UCSD-AML1 (cell line): ENCODE data around the gene CYTIP.

Source experiments
- DNase-seq: peaks from one replicate; lab custom pipeline; 2025; ENCODE audit not compliant: unreplicated experiment; lab: John Stamatoyannopoulos, UW

The CYTIP gene

DNA sequence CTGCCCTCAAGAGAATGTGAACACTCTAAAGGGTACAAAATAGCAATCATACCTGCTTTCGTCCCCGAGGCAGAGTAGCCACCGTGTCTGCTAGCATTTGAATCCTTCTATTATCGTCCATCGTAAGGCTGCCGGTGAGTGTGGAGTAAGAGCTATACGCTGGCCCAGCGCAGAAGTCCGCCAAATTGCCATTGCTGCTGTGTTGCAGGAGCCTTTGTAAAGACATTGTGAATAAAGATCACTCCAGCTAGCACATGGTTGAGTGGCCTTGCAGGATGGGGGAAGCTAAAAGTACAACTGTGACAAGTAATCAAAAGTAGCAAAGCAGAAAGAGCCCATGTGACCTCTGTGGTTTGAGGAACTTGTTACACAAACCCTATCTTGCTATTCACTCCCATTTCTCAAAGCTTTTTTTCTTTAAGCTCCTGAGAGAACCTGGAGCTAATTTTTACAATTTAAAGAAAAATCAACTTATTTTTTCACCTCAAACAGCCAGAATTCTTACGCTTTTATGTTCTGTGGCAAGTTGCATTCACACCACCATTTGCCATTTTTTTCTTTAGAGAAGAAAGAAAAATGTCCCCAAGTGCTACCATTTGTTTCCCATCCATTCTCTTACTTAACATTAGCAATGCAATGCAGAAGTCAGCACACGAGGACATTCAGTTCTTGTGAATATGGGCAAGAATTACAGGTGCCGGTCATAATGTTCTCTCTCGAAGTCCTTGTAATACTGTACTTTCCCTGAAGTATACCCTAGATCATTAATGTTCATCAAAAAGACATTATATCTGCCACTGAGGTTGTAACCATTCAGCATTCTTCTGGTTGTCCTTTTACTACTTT is at the start of gene CYTIP:
Gene CYTIP (minus strand): TSS at position 295 of the 846 bp plus-strand sequence. CDS start 69 bp downstream, at position 226.
- DNase-seq = peak; percentile 59

DNA sequence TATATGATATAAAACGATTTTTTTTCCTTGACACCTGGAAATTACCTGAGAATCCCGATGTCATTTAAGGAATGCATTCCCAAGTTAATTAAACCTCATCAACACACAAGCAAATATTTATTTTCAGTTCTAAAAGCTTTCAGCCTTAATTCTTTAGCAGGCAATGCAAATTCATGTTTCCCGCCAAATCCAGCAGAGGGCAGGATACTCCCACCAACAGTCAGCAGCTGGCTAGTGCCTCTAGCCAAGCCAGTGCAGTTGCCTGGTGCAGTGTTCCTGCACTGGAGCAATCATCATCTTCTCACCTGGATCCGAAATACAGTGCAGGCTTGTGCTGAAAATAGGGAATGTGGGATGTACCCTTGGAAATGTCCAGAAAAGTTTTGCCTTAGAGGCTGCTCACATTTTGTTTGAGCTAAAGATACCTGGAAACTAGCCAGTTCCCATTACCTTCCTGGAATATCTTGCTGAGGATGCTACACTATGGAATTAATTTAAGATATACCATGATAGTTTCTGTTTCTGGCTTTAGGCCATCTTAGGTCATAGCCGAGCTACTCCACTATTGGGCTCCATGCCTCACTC is 48.4 kb upstream of the CYTIP start:
- DNase-seq = peak; percentile 41

DNA sequence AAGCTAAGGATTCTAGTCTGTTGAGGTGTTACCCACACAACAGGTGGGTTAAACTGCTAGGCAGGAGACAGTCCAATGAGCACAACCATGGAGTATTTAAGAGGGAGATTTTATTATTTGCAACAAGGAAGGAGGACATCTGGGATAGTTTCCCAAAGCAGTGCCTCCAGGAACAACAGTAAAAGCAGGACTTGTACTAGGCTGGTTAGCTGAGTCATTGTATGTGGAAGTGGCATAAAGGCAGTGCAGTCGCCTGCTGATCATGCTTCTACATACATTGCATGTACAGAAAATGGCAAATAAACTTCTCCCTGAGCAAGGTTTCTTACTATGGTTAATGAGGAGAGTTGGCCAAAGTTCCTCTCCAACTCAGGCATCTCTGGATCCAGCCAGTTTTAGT is 46.1 kb upstream of the CYTIP start:
- DNase-seq = no peak

DNA sequence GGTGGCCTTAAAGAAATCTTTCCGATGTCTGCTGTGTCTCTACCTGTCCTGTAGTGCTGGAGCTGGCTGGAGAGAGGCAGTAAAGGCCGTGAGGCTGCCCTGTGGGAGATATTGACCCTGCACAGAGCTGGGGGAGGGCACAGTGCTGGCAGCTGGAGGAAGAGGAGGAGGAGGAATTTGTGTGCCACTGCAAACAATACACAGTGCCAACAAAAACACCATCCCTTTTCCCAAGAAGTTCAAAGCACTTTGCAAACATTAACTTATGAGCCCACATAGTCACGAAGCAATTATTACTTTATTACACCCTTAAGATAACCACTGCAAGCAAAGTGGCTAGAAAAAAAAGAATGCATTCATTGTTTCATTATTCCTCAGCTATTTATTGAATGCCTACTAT is 45.0 kb upstream of the CYTIP start:
- DNase-seq = no peak

DNA sequence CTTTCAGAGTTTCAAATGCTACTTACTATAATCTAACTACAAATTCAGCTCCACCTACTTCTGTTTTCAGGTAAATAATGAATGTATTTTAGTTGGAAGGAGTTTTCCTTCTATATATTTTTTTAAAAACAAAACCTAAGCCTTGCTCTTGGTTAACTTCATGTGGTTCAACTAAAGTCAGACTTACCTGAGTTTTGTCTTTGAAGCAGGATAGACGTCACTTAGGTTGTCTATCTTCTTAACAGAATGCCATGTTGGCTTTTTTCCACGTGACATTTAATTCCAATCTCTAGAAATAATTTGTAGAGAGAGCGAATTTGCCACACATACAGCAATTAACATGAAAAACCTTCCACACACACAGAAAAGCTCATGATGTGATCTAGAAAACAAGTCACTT is 43.9 kb upstream of the CYTIP start:
- no peak for DNase-seq

DNA sequence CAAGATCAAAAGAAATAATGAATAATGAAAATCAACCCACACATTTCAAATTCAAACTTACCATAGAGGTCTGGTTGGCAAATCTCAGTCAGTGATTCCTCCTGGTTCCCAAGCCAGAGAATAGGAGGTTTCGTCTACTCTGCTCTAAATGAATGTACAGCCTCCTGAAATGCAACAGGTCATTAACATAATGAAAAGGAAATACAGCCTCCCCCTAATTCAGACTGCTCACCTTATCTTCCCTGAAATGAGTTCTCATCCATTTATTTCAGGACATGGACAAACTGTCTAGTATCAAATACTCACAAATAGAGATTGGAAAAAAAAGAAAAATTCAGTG is 43.4 kb upstream of the CYTIP start:
- no peak for DNase-seq

DNA sequence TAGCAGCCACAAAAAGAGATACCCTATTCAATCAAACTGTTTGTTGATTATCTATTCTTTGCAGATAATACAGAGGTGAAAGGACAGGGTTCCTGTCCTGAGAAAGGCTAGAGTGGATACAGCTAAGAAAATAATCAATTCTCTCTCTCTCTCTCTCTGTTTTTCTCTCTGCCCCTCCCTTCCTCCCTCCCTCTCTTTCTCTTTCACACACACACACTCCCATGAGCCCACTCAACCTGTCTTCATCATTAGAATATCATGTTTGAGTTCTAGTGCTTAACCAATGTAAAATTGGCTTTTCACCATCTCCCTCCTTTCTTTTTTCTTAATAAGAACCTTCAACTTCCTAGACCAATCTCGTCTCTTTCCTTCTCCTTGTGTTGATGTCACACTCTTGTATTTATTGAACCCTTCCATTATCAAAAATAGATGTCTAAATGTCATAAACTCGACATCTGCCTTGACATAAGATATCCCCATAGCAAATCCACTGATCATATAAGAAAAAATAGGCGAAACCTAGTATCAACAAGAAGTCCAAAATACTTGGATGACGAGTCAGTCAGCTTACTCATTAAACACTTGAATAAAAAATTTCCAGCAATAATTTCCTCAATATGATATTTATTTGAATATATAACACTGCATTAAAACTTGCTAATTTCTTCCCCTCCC is 42.8 kb upstream of the CYTIP start:
- DNase-seq = no peak

DNA sequence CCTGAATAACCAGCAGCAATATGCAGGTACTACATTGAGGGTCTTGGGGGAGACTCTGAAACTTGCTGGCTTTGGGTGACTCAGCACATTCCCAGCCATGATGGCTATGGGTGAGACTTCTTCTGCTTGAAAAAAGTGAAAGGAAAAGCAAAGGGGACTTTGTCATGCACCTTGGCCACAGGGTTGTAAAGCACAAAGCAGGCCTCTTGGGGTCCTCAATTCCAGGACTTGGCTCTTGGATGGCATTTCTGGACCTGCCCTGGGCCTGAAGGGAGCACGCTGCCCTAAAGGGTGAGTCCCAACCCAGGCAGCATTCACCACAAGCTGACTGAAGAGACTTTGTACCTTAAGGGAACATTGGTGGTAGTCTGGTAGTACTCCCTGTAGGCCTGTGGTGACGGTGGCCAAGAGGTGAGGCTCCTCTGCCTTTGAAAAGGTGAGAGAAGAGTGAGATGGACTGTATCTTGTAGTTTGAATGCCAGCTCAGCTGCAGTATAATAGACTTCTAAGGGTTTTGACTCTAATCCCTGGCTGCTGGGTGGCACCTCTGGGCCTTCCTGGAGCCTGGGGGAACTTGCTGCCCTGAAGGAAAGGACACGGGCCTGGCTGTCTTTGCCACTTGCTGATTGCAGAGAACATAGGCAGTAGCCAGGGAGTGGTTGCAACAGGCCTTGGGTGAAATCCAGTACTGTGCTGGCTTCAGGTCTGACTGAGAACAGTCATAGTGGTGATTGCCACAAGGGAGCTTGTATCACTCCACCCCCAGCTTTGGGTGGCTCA is 36.5 kb upstream of the CYTIP start:
- DNase-seq = no peak

DNA sequence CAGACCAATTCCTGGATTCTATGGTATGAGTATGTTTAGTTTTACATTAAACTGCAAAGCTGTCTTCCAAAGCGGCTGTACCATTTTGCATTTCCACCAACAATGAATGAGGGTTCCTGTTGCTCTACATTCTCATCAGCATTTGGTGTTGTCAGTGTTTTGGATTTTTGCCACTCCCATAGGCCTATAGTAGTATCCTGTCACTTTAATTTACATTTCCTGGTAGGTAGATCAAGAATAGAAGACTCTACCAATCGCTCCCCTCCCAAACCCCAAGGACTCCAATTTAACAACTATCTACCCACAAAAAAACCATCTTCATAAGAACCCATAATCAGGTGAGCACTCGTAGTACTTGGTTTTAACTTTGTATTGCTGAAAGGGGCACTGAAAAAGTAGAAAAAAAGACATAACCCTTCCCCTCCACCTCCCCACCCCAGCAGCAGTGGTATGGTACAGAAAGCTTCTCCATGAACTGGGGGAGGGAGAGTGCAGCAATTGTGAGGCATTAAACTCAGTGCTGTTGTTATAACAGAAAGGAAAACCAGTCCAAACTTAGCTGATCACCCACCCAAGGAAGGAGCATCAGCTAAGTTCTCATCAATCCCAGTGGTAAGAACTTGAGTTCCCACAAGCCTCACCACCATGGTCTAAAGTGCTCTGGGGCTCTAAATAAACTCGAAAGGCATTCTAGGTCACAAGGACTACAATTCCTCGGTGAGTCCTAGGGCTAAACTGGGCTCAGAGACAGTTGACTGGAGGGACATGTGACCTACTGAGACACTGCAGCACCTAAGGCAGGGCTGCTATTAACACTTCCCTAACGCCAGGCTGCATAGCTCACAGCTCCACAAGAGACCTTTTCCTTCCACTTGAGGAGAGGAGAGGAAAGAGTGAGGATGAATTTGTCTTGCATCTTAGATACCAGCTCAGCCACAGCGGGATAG is 35.5 kb upstream of the CYTIP start:
- DNase-seq = peak; percentile 19

DNA sequence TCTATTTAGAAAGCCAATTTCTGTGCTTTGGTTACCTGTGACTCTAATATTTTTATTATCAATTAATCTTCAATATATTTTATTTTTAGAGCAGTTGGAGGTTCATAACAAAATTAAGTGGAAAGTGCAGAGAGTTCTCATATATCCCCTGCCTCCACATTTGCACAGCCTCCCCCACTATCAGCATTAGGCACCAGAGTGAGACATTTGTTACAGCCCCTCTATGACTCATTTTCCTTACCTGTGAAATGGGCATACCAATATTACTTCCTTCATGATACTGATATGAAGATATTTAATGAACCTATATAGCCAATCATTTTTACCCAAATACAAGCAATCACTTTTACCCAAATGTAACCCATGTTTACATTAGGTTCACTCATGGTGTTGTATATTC is 34.0 kb upstream of the CYTIP start:
- DNase-seq = no peak

DNA sequence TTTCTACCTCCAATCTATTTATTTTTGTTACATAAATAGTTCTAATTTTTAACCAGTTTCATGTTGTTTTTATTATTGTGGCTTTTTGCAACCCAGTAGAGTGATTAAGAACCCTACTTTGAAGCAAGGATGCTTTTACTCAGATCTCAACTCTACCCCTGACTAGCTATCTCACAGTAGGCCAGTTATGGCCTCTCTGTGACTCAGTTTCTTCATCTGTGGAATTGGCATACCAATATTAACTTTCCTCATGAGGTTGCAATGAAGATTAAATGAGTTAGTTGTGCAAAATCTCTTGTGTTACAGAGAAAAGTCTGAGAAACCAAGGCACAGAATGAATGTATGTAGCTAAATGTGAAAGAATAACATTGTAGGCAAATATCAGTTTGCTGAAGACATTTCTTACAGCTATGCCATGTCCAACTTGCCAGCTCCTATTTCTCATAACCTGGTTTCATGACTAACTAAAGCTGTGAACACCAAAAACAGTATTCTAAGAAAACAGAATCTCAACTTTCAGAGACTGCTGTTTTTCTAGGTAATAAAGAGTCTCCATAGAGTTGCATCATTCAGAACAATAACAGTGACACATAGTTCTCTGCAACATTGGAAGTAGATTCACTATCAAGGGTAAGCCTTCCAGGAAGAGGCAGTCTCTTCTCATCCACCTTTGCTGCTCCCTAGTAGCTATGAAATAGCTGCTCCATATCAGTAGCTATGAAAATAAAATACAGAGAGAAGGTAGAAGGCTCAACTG is 33.2 kb upstream of the CYTIP start:
- DNase-seq = no peak

DNA sequence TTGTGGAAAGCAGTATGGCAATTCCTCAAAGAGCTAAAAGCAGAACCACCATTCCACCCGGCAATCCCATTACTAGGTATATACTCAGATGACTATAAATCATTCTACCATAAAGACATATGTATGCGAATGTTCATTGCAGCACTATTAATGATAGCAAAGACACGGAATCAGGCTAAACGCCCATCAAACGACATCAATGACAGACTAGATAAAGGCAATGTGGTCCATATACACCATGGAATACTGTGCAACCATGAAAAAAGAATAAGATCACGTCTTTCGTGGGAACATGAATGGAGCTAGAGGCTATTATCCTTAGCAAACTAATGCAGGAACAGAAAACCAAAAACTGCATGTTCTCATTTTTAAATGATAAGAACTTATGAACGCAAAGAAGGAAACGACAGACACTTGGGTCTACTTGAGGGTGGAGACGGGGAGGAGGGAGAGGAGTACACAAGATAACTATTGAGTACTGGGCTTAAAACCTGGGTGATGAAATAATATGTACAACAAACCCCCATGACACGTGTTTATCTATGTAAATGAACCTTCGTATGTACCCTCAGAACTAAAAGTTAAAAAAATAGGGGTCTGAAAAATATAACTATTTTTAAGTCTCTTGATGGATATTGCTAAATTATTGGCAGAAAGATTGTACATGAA is 32.0 kb upstream of the CYTIP start:
- no peak for DNase-seq

DNA sequence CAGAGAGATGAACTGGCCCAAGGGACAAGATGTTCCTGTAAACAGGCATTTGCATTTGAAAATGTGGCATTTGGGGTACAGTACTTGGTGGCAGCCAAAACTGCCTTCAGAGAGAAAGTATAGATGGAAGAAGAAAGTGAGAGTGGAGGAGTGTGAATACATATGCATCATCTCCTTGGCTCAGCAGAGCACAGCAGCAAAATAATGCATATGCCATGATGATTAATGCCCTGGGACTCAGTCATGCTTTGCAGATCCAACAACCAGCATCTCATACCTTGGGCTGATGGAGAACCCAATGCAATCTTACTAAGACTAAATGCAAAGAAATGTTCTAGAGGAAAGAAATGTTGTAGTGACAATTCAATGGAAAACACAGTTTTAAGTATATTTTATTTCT is 29.7 kb upstream of the CYTIP start:
- no peak for DNase-seq

DNA sequence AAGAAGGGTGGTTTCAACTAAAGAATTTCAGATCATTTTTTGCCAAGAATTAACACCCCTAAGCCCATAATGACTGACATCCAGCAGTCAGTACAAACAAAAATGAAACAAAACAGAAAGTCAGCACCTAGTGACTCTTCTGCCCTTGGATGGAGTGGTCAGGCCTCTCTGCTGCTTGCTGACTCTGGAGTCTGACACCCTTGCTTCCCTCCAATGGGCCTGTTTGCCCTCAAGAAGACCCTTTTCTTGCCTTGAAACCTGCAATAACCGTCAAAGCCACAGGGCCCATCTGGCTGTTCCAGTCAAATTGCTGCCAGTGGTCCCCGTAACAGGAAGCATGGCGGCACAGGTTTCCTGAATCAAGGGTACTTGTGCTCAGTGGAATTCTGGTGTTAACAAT is 27.2 kb upstream of the CYTIP start:
- no peak for DNase-seq

DNA sequence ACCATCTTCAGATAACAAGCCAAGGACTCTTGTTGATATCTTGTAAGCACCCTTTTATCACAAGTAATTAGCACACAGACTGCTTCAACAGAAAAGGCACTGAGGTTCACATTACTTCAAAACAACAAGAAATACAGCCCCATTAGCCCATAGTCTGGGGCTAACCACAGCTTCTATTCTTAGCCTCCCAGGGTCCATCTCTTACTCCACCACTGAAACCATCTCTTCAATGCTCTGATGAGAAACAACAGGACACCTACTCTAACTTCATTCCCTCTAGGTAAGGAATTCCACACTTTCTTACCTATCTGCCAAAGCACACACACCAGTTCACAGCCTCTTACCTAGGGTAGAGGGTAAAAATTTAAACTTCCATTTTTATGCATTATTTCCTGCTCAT is 26.4 kb upstream of the CYTIP start:
- DNase-seq = no peak

DNA sequence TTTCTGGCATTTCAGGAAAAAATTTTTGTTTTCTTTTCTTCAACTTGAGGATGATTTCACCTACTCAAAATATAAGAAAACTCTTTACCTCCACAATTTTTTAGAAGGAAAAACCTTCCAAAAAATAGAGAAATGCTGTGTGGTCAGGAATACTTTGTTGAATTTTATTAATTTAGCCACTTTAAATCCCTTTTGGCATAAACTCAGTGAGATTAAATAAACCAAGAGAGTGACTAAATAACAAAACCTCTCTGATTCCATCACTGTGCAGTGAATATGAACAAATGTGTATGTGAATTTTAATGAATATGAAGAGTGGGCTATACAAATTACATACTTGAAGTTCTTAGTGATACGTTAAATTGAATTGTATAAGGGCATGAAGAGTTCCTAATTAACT is 25.8 kb upstream of the CYTIP start:
- DNase-seq = no peak

DNA sequence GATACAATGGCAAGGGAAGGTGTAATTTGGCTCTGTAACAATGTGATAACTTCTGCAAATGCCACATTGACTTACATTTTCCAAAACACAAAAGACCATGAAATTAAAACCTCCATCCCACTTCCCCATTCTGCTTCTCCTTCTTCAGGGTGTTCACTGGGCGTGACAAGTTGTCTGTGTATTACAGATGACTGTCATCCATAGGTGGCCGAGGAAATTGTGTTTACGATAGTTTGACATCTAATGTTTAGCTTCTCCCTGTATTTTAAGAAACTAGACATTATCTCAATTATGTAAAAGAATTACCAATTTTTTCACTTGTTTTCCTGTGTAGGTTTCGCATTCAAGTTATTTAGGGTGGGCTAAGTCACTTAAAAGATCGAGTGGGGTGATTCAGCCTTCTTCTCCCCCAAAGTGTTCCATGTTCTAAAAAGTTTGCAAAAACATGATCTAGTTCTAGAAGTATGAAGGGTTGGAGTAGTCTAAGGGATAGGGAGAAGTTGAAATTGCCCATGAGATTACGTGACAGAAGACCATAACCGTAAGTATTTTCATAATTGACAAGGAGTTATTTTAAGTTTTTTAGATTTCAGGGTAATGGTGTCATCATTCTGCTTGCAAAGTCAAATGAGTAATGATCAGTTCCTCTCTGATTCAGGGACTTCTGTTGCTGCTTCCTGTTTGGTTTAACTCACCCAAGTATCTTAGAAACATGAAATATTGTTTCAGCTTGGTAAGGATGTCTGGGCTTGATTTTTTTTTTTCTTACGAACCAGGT is 25.2 kb upstream of the CYTIP start:
- DNase-seq = peak; percentile 15

DNA sequence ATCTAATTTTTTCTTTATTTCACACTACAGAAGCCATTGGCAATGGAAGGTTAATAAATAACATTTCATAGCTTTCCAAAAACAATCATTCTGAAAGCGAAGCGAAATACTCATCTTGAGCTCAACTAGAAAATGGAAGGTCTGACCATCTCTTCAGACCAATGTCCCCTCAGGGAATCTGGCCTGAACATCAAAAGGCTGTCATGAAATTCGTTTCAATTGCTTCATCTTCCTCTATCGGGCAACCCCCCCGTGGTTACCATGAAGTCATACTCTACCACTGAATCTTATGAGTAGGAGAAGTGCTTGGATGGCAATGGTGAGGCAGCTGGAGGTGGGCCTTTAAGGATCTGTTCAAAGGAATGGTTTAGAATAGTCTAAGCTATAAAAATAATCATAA is 22.9 kb upstream of the CYTIP start:
- no peak for DNase-seq
